ENCODE measurements around the gene ALOX12. TPM values are rescaled to one million over a fixed set of nuclear protein-coding genes. Genes with fewer than 3 reads are reported as not detected.
"Not testable (repeated sequence)": the region's sequence is repeated elsewhere in the genome, so short reads cannot be mapped to it uniquely, and the experiment has no call there.

Gene ALOX12, protein sequence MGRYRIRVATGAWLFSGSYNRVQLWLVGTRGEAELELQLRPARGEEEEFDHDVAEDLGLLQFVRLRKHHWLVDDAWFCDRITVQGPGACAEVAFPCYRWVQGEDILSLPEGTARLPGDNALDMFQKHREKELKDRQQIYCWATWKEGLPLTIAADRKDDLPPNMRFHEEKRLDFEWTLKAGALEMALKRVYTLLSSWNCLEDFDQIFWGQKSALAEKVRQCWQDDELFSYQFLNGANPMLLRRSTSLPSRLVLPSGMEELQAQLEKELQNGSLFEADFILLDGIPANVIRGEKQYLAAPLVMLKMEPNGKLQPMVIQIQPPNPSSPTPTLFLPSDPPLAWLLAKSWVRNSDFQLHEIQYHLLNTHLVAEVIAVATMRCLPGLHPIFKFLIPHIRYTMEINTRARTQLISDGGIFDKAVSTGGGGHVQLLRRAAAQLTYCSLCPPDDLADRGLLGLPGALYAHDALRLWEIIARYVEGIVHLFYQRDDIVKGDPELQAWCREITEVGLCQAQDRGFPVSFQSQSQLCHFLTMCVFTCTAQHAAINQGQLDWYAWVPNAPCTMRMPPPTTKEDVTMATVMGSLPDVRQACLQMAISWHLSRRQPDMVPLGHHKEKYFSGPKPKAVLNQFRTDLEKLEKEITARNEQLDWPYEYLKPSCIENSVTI
- not detected in 2 replicates for total RNA-seq (2014; rRNA removed; shearing (Covaris generic))

GRCh38 chr17:6995500-6996255, at the start of gene ALOX12:
TSS of gene ALOX12 (plus strand) at chr17:6996049. CDS start at chr17:6996118, 69 bp downstream.
- DNase-seq (ENCODE audit: low read depth): no peak

GRCh38 chr17:6947745-6948144, 48.1 kb upstream of the ALOX12 start:
- DNase-seq (ENCODE audit: low read depth): no peak

GRCh38 chr17:6948562-6948961, 47.3 kb upstream of the ALOX12 start:
- no peak for DNase-seq (ENCODE audit: low read depth)

- DNase-seq (ENCODE audit: low read depth): no peak
Measured at GRCh38 chr17:6948976-6949375, 46.9 kb upstream of the ALOX12 start.

- DNase-seq (ENCODE audit: low read depth): not testable (repeated sequence)
Measured at GRCh38 chr17:6950938-6951337, 44.9 kb upstream of the ALOX12 start.

- no peak for DNase-seq (ENCODE audit: low read depth)
Measured at GRCh38 chr17:6953689-6954088, 42.2 kb upstream of the ALOX12 start.

DNA sequence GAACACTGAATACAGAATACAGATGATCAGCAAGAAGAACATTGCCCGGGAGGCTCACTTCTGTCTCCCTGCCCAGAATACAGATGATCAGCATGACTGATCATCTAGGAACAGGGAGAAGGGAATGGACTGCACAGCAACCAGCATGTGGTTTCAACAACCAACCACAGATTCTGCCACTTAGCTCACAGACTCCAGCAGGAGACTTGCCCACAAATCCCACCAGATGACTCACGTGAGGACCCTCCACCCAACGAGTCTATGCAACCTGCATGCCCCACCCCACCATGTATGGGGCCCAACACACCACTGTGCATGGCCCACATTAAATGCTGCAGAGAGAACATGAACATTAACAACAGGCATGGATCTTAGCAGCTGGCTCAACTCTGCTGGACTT, 36.1 kb upstream of the ALOX12 start:
- no peak for DNase-seq (ENCODE audit: low read depth)

DNA sequence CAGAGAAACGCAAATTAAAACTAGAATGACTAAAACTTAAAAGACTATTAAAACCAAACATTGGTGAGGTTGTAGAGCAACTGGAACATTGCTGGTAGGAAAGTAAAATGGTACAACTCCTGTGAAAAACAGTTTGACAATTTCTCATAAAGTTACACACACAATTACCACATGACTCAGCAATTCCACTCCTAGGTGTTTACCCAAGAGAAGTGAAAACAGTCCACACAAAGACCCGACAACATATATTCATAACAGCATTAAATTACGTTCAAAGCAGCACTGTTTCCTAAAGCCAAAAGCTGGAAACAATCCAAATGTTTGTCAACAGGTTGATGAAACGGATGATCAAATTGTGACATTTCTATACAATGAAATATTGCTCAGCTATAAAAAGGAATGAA, 26.5 kb upstream of the ALOX12 start:
- no peak for DNase-seq (ENCODE audit: low read depth)

- no peak for DNase-seq (ENCODE audit: low read depth)
Measured at GRCh38 chr17:6970992-6971391, 24.9 kb upstream of the ALOX12 start.

- not testable (repeated sequence) for DNase-seq (ENCODE audit: low read depth)
Measured at GRCh38 chr17:6979440-6979839, 16.4 kb upstream of the ALOX12 start.

- DNase-seq (ENCODE audit: low read depth): no peak
Measured at GRCh38 chr17:6981426-6981825, 14.4 kb upstream of the ALOX12 start.

GRCh38 chr17:6985266-6985665, 10.6 kb upstream of the ALOX12 start:
- no peak for DNase-seq (ENCODE audit: low read depth)

GRCh38 chr17:6986676-6987075, 9.2 kb upstream of the ALOX12 start:
- DNase-seq (ENCODE audit: low read depth): no peak

- DNase-seq (ENCODE audit: low read depth): no peak
Measured at GRCh38 chr17:6989779-6990178, 6.1 kb upstream of the ALOX12 start.

- DNase-seq (ENCODE audit: low read depth): not testable (repeated sequence)
Measured at GRCh38 chr17:6993613-6994056, 2.2 kb upstream of the ALOX12 start.

- no peak for DNase-seq (ENCODE audit: low read depth)
Measured at GRCh38 chr17:6994118-6994598, 1.7 kb upstream of the ALOX12 start.

DNA sequence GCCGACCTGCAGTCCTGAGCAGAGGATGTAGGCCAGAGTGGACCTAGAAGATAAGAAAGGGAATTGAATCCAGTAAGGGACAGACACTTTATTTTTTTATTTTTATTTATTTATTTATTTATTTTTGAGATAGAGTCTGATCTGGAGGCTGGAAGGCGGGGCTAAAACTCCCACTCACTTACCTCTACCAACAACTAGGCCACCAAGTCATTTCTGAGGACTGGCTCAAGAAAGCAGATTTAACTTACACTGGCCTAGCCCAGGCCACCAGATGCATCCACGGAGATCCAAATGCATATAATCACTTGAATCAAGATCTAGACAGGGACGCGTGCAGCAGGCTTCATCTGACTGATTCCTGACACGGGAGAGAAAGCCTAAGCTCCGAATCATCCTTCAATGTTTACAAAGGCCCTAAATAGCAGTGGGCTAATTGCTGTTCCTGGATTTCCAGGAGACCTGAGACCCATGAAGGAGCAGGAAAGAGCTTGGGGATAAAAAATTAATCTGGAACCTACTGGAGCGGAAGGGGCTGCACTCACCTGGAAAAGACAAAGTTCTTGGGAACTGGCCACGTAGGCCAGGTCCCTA, 1.1 kb upstream of the ALOX12 start:
- no peak for DNase-seq (ENCODE audit: low read depth)

DNA sequence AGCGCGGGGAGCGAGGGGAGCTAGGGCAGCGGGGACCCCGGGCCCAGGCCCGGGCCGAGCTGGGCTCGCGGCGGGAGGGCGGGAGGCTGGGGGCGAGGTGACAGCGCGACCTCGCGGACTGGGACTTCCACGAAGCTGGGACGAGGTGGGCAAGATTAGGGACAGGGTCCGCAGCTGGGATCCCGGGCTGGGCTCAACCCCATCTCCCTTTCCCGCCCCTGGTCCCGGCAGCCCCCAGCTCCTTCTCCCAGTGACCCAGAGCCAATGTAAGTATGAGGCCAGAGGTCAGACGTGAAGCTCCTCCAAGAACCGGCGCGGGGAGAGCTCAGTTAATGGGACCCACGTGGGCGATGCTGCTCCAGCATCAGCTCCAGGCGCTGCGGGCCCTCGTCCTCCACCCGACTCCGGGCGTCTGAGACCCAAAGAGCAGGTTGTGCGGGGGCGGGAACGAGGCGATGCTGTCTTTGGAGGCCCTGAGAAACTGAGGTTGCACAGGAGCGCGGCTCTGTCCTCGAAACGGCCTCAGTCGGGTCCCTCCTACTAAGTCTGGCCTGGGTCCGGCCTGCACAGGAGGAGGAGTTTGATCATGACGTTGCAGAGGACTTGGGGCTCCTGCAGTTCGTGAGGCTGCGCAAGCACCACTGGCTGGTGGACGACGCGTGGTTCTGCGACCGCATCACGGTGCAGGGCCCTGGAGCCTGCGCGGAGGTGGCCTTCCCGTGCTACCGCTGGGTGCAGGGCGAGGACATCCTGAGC, 585 bp downstream of the ALOX12 start:
- no peak for DNase-seq (ENCODE audit: low read depth)

DNA sequence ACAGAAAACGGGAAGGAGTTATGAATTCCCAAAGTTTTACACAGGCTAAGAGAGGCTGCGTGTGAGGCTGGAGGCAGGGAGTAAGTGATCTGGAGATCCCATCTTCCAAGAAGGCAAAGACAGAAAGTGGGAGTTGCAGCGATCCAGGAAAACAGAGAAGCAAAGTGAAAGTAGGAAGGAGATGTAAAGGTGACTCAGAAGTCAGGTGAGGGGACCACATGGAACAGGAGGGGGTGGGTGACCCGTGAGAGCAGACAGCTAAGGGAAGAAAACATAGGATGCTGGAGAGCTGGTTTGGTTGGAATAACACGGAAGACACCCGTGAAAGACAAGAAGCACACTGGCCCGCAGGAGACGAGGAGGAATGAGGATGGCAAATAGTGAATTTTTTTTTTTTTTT, 1.3 kb downstream of the ALOX12 start:
- no peak for DNase-seq (ENCODE audit: low read depth)

GRCh38 chr17:6998855-6999508, 3.1 kb downstream of the ALOX12 start:
- no peak for DNase-seq (ENCODE audit: low read depth)
